Fibroblast of the aortic adventitia (primary cell): ENCODE measurements around the gene C11orf65. TPM values are rescaled to one million over a fixed set of nuclear protein-coding genes. Genes with fewer than 3 reads are reported as not detected.
"Not testable (repeated sequence)": the region's sequence is repeated elsewhere in the genome, so short reads cannot be mapped to it uniquely, and the experiment has no call there.

ENCODE experiments used
- DNase-seq: peaks from one replicate; pipeline ENCODE4 v3.0.0-alpha.2; 2010; ENCODE audit warnings: low read depth
- H3K4me3 ChIP-seq: 2 replicates; pipeline ENCODE4 v1.5.1; 2011; ENCODE audit warnings: low read depth, mild to moderate bottlenecking, control low read depth, low read length, moderate library complexity
- total RNA-seq: library from RNA; depleted of rRNA; stranded (reverse); fragments of >200 nt; gene quantifications from 2 replicates; pipeline ENCODE4 v1.2.3, GENCODE V29; 2012; ENCODE audit warnings: low replicate concordance
- TF ChIP-seq, protein P1 (sequence below): IDR thresholded peaks from 2 replicates; pipeline ENCODE4 v1.5.1; 2011; ENCODE audit warnings: mild to moderate bottlenecking, low read length, control low read depth, inconsistent platforms; ENCODE audit not compliant: insufficient read depth

The C11orf65 gene
- total RNA-seq, 1 donor, result 0.99 TPM

DNA sequence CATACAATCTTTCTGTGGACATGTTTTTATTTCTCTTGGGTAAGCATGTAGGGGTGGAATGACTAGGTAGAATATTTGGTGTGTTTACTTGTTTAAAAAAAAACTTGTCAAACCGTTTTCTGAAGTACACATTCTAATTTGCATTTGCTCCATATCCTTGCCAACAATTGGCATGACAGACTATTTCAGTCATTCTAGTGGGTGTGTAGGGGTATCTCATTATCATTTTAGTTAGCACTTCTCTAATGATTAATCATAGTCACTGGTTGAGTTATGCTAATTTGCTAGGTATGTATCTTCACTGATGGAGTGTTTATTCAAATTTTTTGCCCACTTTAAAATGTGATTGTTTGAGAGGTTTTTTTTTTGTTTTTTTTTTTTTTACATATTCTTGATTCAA, 64.3 kb downstream of the C11orf65 start:
- H3K4me3 ChIP-seq, result no peak overlapping the region
- no peak for DNase-seq
- TF ChIP-seq, protein P1, sequence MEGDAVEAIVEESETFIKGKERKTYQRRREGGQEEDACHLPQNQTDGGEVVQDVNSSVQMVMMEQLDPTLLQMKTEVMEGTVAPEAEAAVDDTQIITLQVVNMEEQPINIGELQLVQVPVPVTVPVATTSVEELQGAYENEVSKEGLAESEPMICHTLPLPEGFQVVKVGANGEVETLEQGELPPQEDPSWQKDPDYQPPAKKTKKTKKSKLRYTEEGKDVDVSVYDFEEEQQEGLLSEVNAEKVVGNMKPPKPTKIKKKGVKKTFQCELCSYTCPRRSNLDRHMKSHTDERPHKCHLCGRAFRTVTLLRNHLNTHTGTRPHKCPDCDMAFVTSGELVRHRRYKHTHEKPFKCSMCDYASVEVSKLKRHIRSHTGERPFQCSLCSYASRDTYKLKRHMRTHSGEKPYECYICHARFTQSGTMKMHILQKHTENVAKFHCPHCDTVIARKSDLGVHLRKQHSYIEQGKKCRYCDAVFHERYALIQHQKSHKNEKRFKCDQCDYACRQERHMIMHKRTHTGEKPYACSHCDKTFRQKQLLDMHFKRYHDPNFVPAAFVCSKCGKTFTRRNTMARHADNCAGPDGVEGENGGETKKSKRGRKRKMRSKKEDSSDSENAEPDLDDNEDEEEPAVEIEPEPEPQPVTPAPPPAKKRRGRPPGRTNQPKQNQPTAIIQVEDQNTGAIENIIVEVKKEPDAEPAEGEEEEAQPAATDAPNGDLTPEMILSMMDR, result no peak

DNA sequence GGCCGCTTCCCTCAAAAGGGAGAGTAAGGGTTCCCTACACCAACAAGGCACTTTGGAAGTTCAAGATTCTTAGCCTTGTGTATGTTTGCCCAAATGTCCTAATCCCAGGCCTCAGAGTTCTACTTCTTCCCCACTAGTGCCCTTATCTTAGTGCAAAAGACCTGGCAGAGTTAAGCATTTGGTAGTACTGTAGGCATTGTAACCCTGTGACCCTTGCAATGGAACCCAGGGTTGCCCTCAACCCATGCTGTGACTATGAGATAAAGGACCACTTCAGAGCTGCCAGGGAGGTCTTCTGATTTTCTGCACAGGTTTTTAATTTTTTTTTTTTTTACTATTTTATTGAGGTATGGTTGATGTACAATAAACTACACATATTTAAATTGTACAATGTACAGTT, 65.1 kb downstream of the C11orf65 start:
- H3K4me3 ChIP-seq, result no peak overlapping the region
- TF ChIP-seq, protein P1, result no peak
- no peak for DNase-seq

DNA sequence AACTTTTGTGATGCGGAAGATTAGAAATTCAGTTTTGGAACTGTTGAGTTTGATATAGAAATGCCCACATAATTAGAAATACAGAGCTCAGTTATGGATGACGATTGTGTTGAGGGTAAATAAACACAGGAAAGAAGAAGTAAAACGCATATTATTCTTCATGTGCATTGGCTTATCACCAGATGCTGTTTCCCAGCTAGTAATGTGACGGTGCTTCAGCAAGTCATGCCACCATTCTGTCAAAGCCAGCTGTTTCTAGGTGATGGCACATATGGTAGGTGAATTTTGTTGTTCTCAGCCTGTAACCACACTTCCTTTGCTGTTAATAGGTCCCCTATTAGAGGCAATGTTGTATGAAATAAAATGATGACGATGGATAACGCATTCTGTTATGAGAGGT, 68.9 kb downstream of the C11orf65 start:
- DNase-seq, result no peak
- TF ChIP-seq, protein P1, result no peak
- H3K4me3 ChIP-seq, result no peak overlapping the region

DNA sequence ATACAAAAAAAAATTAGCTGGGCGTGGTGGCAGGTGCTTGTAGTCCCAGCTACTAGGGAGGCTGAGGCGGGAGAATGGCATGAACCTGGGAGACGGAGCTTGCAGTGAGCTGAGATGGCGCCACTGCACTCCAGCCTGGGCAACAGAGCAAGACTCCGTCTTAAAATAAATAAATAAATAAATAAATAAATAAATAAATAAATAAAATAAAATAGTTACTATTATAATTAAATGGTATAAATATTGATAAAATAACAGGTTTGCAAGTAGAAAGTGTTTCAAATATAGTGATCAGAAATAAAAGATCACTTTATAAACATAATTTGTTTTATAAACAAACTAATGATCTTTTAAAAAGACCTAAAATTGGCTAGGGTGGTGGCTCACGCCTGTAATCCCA, 70.7 kb downstream of the C11orf65 start:
- H3K4me3 ChIP-seq, DNase-seq: not testable (repeated sequence)

DNA sequence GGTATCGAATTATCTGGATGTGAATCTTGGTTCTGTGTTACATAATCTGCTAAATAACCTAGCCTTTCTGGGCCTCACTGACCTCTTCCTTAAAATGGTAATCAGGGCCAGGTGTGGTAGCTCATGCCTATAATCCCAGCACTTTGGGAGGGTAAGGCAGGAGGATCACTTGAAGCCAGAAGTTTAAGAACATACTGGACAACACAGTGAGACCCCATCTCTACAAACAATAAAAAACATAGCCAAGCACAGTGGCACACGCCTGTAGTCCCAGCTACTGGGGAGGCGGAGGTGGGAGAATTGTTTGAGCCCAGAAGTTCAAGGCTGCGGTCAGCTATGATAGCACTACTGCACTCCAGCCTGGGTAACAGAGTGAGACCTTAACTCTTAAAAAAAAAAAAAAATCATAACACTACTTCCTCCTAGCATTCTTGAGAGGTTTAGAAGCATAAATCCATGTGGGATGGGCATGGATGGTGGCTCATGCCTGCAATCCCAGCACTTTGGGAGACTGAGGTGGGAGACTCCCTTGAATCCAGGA, 72.5 kb downstream of the C11orf65 start:
- TF ChIP-seq, protein P1, result no peak
- DNase-seq, result no peak
- H3K4me3 ChIP-seq, result no peak overlapping the region

DNA sequence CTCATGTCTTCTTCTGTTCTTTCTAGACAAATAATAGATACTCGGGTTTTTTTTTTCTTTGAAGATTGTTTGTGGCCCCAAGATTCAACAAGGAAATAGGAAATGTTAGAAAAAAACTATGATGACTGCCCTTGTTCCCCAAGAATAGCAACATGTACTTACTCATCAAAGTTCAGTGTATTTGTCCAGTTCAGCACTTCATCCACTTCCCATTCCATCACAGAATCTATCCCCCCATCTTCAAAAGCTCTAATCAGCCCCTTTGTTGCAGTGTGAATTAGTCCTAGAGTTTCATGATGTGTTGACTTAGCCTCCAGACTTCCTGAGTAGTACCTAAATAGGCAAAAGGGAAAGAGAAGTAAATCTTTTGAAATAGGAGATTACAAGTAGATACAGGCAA, 74.3 kb downstream of the C11orf65 start:
- H3K4me3 ChIP-seq, result no peak overlapping the region
- DNase-seq, result no peak

DNA sequence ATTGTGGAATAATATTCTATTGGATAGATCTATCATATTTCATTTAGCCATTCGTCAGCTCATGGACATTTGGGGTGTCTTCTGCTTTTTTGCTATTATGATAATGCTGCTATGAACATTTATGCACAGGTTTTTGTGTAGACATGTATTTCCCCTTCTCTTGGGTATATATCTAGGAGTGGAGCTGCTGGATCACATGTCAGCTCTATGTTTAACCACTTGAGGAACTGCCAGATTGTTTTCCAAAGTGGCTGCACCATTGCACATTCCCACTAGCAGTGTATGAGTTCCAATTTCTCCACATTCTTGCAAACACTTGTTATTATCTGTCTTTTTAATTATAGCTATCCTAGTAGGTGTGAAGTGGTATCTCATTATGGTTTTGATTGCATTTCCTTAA, 75.0 kb downstream of the C11orf65 start:
- DNase-seq, result no peak
- TF ChIP-seq, protein P1, result no peak
- H3K4me3 ChIP-seq, result no peak overlapping the region

More for the DNA sequence above, 74.3 kb downstream of the C11orf65 start:
- TF ChIP-seq, protein P1, result no peak
